HEK293T (cell line): ENCODE data around the gene DYRK2.

Experiments
- ARNT ChIP-seq: fragments of 450-650 bp; IDR thresholded peaks from 2 replicates; pipeline ENCODE4 v1.6.1; 2017; ENCODE audit warnings: mild to moderate bottlenecking
- BHLHE40 ChIP-seq: fragments of 450-650 bp; IDR thresholded peaks from 2 replicates; pipeline ENCODE4 v1.6.1; 2016; ENCODE audit warnings: mild to moderate bottlenecking, moderate library complexity, borderline replicate concordance
- FOXA1 ChIP-seq: fragments of 450-650 bp; IDR thresholded peaks from 2 replicates; pipeline ENCODE4 v1.6.1; 2016; ENCODE audit warnings: mild to moderate bottlenecking
- FOXM1 ChIP-seq: fragments of 450-650 bp; IDR thresholded peaks from 2 replicates; pipeline ENCODE4 v1.6.1; 2017; ENCODE audit warnings: mild to moderate bottlenecking, borderline replicate concordance
- HDGF ChIP-seq: fragments of 450-650 bp; IDR thresholded peaks from 2 replicates; pipeline ENCODE4 v1.6.1; 2017; ENCODE audit warnings: antibody characterized with exemption, borderline replicate concordance
- NFRKB ChIP-seq: fragments of 450-650 bp; IDR thresholded peaks from 2 replicates; pipeline ENCODE4 v1.6.1; 2016; ENCODE audit warnings: mild to moderate bottlenecking, moderate library complexity
- PKNOX1 ChIP-seq: fragments of 450-650 bp; IDR thresholded peaks from 2 replicates; pipeline ENCODE4 v1.6.1; 2016
- SP1 ChIP-seq: fragments of 450-650 bp; IDR thresholded peaks from 2 replicates; pipeline ENCODE4 v1.6.1; 2017
- SUZ12 ChIP-seq: fragments of 450-650 bp; IDR thresholded peaks from 2 replicates; pipeline ENCODE4 v1.6.1; 2016; ENCODE audit warnings: mild to moderate bottlenecking
- ZNF384 ChIP-seq: fragments of 450-650 bp; IDR thresholded peaks from 2 replicates; pipeline ENCODE4 v1.6.1; 2016

GRCh38 chr12:67633708-67634107, 14.8 kb upstream of the DYRK2 start:
- TF ChIP-seq ZNF384, result no peak
- TF ChIP-seq FOXM1, result no peak
- TF ChIP-seq NFRKB, result no peak
- no peak for TF ChIP-seq SP1
- no peak for TF ChIP-seq BHLHE40
- no peak for TF ChIP-seq ARNT
- TF ChIP-seq HDGF, result no peak
- no peak for TF ChIP-seq FOXA1
- no peak for TF ChIP-seq SUZ12
- TF ChIP-seq PKNOX1, result no peak
